Astrocyte (in vitro differentiated cells and primary cell): ENCODE measurements around the gene MT1H. TPM values are rescaled to one million over a fixed set of nuclear protein-coding genes. Genes with fewer than 3 reads are reported as not detected.

ENCODE experiments used
- DNase-seq: peaks from one replicate; pipeline ENCODE4 v3.0.0-alpha.2; 2010; ENCODE audit warnings: low read depth
- FAIRE-seq: peaks from 2 replicates; lab custom pipeline; 2011; peaks lifted over from hg19 to GRCh38; lab: Jason Lieb, UNC
- H2AFZ ChIP-seq: 2 replicates; pipeline ENCODE4 v1.6.0; 2012; ENCODE audit warnings: low read depth, low read length, inconsistent platforms
- H3K27ac ChIP-seq: 2 replicates; pipeline ENCODE4 v1.5.1; 2011; ENCODE audit warnings: low read depth, low read length, inconsistent platforms
- H3K27me3 ChIP-seq: 2 replicates; pipeline ENCODE4 v1.6.0; 2011; ENCODE audit warnings: low read length, inconsistent platforms; ENCODE audit not compliant: insufficient read depth
- H3K36me3 ChIP-seq: 2 replicates; pipeline ENCODE4 v1.5.1; 2011; ENCODE audit warnings: low read length, inconsistent platforms; ENCODE audit not compliant: insufficient read depth
- H3K4me1 ChIP-seq: 2 replicates; pipeline ENCODE4 v1.5.1; 2011; ENCODE audit warnings: low read length, inconsistent platforms; ENCODE audit not compliant: insufficient read depth
- H3K4me2 ChIP-seq: 2 replicates; pipeline ENCODE4 v1.6.0; 2012; ENCODE audit warnings: low read length, inconsistent platforms
- H3K4me3 ChIP-seq: 2 replicates; pipeline ENCODE4 v1.5.1; 2011; ENCODE audit warnings: low read depth, mild to moderate bottlenecking, low read length, inconsistent platforms; ENCODE audit not compliant: insufficient read depth
- H3K79me2 ChIP-seq: 2 replicates; pipeline ENCODE4 v1.6.0; 2012; ENCODE audit warnings: mild to moderate bottlenecking, low read length, inconsistent platforms; ENCODE audit not compliant: insufficient read depth
- H3K9ac ChIP-seq: 2 replicates; pipeline ENCODE4 v1.6.0; 2012; ENCODE audit warnings: mild to moderate bottlenecking, low read length, inconsistent platforms
- H3K9me3 ChIP-seq: 2 replicates; pipeline ENCODE4 v1.5.1; 2012; ENCODE audit warnings: low read depth, mild to moderate bottlenecking, low read length, inconsistent platforms; ENCODE audit not compliant: insufficient read depth
- H4K20me1 ChIP-seq: 2 replicates; pipeline ENCODE4 v1.6.0; 2012; ENCODE audit warnings: low read length, inconsistent platforms; ENCODE audit not compliant: insufficient read depth
- H3K27ac Mint-ChIP-seq: one replicate; pipeline ENCODE4 v1.8.0; 2021; ENCODE audit warnings: mild to moderate bottlenecking, mixed read lengths; ENCODE audit not compliant: unreplicated experiment
- H3K27me3 Mint-ChIP-seq: one replicate; pipeline ENCODE4 v1.8.0; 2021; ENCODE audit warnings: low read depth, mixed read lengths; ENCODE audit not compliant: unreplicated experiment
- H3K36me3 Mint-ChIP-seq: one replicate; pipeline ENCODE4 v1.8.0; 2021; ENCODE audit warnings: low read depth, mixed read lengths; ENCODE audit not compliant: unreplicated experiment
- H3K4me1 Mint-ChIP-seq: one replicate; pipeline ENCODE4 v1.8.0; 2021; ENCODE audit warnings: low read depth, mixed read lengths; ENCODE audit not compliant: unreplicated experiment
- H3K4me3 Mint-ChIP-seq: one replicate; pipeline ENCODE4 v1.8.0; 2021; ENCODE audit warnings: mild to moderate bottlenecking, moderate library complexity, mixed read lengths; ENCODE audit not compliant: unreplicated experiment
- H3K9me3 Mint-ChIP-seq: one replicate; pipeline ENCODE4 v1.8.0; 2021; ENCODE audit warnings: mild to moderate bottlenecking, mixed read lengths; ENCODE audit not compliant: unreplicated experiment
- EZH2 ChIP-seq: IDR thresholded peaks from 2 replicates; pipeline ENCODE4 v1.6.1; 2012; ENCODE audit warnings: mild to moderate bottlenecking, low read length, inconsistent platforms; ENCODE audit not compliant: insufficient read depth
- total RNA-seq: library from RNA; stranded (reverse); gene quantifications from 2 replicates; pipeline ENCODE4 v1.2.1, GENCODE V29; 2021
- TF ChIP-seq, protein P1 (sequence below): IDR thresholded peaks from 2 replicates; pipeline ENCODE4 v1.5.1; 2011; ENCODE audit warnings: low read depth, mild to moderate bottlenecking, inconsistent platforms, low read length, moderate library complexity; ENCODE audit not compliant: insufficient read depth

MT1H gene
- total RNA-seq, 1 donor from 2014 or later: not detected

DNA sequence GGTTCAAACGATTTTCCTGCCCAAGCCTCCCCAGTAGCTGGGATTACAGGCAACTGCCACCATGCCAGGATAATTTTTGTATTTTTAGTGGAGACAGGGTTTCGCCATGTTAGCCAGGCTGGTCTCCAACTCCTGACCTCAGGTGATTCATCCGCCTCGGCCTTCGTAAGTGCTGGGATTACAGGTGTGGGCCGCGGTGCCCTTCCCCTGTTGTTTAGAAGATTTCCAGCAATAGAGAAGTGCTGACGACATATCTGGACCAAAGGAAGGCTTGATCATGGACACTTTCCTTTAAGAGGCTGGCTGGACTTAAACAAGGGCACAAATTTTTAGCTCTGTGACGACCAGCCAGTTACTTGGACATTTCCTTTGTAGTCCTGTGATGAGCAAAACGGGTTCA is 38.4 kb upstream of the MT1H start:
- Histone ChIP-seq H3K36me3 (no peaks in the 10 kb centered on the region), H3K9me3 (no peaks in the 10 kb centered on the region), H3K4me3 (no peak overlapping the region), H3K9ac (no peak overlapping the region), H3K4me2 (no peak overlapping the region), H3K27ac (no peak overlapping the region), H3K4me1 (peaks cover 27% of the 10 kb centered on the region), H3K79me2 (peaks cover 7% of the 10 kb centered on the region), H2AFZ (no peak overlapping the region), H3K27me3 (peaks cover 51% of the 10 kb centered on the region), H4K20me1 (peaks cover 7% of the 10 kb centered on the region)
- H3K9me3 Mint-ChIP-seq: peaks cover 2% of the 10 kb centered on the region
- H3K36me3 Mint-ChIP-seq: no peaks in the 10 kb centered on the region
- peaks cover 8% of the 10 kb centered on the region for H3K4me1 Mint-ChIP-seq
- TF ChIP-seq EZH2: no peak
- TF ChIP-seq, protein P1, sequence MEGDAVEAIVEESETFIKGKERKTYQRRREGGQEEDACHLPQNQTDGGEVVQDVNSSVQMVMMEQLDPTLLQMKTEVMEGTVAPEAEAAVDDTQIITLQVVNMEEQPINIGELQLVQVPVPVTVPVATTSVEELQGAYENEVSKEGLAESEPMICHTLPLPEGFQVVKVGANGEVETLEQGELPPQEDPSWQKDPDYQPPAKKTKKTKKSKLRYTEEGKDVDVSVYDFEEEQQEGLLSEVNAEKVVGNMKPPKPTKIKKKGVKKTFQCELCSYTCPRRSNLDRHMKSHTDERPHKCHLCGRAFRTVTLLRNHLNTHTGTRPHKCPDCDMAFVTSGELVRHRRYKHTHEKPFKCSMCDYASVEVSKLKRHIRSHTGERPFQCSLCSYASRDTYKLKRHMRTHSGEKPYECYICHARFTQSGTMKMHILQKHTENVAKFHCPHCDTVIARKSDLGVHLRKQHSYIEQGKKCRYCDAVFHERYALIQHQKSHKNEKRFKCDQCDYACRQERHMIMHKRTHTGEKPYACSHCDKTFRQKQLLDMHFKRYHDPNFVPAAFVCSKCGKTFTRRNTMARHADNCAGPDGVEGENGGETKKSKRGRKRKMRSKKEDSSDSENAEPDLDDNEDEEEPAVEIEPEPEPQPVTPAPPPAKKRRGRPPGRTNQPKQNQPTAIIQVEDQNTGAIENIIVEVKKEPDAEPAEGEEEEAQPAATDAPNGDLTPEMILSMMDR: no peak
- H3K27me3 Mint-ChIP-seq: peaks cover 70% of the 10 kb centered on the region
- H3K4me3 Mint-ChIP-seq: no peak overlapping the region
- FAIRE-seq: no peak
- no peak overlapping the region for H3K27ac Mint-ChIP-seq
- DNase-seq: no peak

DNA sequence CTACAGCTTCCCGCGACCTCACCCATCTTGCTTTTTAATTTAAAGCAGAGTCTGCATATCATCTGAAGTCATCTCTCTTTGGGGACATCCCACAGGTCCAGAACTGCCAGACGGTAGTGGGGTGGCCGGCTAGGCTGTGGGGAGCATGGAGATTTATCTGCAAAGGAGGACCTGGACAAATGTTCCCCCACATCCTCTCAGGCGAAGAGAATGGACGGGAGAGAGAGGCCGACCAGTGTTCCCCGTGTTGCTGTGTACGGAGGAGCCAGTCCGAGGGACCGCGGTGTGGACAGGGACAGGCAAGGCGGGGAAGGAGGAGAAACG is 37.8 kb upstream of the MT1H start:
- Histone ChIP-seq H3K9ac (peak overlapping the region; percentile 10), H3K9me3 (no peaks in the 10 kb centered on the region), H2AFZ (peak overlapping the region; percentile 86), H3K27ac (no peak overlapping the region), H3K79me2 (peaks cover under 1% of the 10 kb centered on the region), H3K27me3 (peaks cover 57% of the 10 kb centered on the region), H3K4me3 (peak overlapping the region; percentile 48), H4K20me1 (peaks cover under 1% of the 10 kb centered on the region), H3K36me3 (no peaks in the 10 kb centered on the region), H3K4me1 (peaks cover 22% of the 10 kb centered on the region), H3K4me2 (peak overlapping the region; percentile 84)
- Mint-ChIP-seq H3K27ac (no peak overlapping the region), H3K36me3 (no peaks in the 10 kb centered on the region), H3K27me3 (peaks cover 76% of the 10 kb centered on the region), H3K4me3 (peak overlapping the region; percentile 57), H3K9me3 (peaks cover 2% of the 10 kb centered on the region), H3K4me1 (peaks cover 8% of the 10 kb centered on the region)
- no peak for DNase-seq
- no peak for FAIRE-seq
- no peak for TF ChIP-seq EZH2
- TF ChIP-seq, protein P1: no peak

DNA sequence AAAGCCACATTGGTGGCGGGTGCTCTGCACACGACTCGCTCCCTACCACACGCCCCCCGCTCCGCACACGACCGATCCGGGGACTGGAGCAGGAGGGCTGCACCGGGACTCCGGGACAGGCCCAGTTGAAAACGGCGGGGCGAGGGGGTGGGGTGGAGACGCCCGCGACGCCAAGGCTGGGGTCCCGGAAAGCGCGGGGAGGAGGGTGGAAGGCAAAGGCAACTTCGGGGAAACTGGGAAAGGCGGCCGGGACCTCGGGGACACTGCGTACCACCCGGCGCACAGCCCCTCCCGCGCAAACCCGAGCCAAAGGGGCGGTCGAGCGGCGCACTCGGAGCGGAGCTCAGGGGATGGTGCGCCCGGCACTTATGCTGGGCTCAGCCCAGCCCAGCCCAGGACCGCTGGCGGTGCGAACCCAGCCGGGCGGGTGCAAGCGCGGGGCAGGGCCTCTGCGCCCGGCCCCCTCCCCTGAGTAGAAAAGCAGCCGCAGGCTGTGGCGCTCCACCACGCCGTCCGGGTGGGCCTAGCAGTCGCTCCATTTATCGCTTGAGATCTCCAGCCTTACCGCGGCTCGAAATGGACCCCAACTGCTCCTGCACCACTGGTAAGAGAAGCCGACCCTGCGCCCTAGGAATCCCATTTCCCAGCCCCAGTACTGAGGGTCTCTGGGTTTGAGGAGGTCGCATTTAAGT is 37.3 kb upstream of the MT1H start, which contains the start of gene MT1M:
MT1M (plus strand) TSS at position 504 of the 692 bp plus-strand sequence; CDS start at position 577, 73 bp downstream.
- no peaks in the 10 kb centered on the region for H3K36me3 ChIP-seq
- H2AFZ ChIP-seq: peak within 1 kb of the TSS; percentile 86
- FAIRE-seq: no peak
- H3K4me1 Mint-ChIP-seq: peaks cover 8% of the 10 kb centered on the region
- H3K4me2 ChIP-seq: peak within 1 kb of the TSS; percentile 84
- H3K27me3 Mint-ChIP-seq: peaks cover 81% of the 10 kb centered on the region
- no peaks in the 10 kb centered on the region for H3K79me2 ChIP-seq
- no peaks in the 10 kb centered on the region for H3K36me3 Mint-ChIP-seq
- H3K4me3 ChIP-seq: peak within 1 kb of the TSS; percentile 48
- peaks cover 17% of the 10 kb centered on the region for H3K4me1 ChIP-seq
- no peak within 1 kb of the TSS for H3K27ac ChIP-seq
- TF ChIP-seq EZH2: peak; percentile 95
- TF ChIP-seq, protein P1: no peak
- peak within 1 kb of the TSS; percentile 57 for H3K4me3 Mint-ChIP-seq
- DNase-seq: no peak
- H3K9me3 ChIP-seq: no peaks in the 10 kb centered on the region
- H3K27me3 ChIP-seq: peaks cover 61% of the 10 kb centered on the region
- no peak within 1 kb of the TSS for H3K27ac Mint-ChIP-seq
- peak within 1 kb of the TSS; percentile 10 for H3K9ac ChIP-seq
- H4K20me1 ChIP-seq: no peaks in the 10 kb centered on the region
- peaks cover 2% of the 10 kb centered on the region for H3K9me3 Mint-ChIP-seq
